ENCODE data around the gene BSN. TPM values are rescaled to one million over a fixed set of nuclear protein-coding genes. Genes with fewer than 3 reads are reported as not detected.
A peak's percentile ranks its signal among the peaks of the same experiment; 100 is the strongest.

BSN gene
- polyA plus RNA-seq, 1 experiment = 0.04 TPM

- ChIA-PET POLR2A (no interaction called here), CTCF (interaction anchor here (3.1 kb wide), 1 partner anchor 117 kb away, joined by 10 read pairs; no protein-coding TSS in a partner anchor)
These were observed 102.3 kb downstream of the BSN start for GRCh38 chr3:49656541-49657112.

DNA sequence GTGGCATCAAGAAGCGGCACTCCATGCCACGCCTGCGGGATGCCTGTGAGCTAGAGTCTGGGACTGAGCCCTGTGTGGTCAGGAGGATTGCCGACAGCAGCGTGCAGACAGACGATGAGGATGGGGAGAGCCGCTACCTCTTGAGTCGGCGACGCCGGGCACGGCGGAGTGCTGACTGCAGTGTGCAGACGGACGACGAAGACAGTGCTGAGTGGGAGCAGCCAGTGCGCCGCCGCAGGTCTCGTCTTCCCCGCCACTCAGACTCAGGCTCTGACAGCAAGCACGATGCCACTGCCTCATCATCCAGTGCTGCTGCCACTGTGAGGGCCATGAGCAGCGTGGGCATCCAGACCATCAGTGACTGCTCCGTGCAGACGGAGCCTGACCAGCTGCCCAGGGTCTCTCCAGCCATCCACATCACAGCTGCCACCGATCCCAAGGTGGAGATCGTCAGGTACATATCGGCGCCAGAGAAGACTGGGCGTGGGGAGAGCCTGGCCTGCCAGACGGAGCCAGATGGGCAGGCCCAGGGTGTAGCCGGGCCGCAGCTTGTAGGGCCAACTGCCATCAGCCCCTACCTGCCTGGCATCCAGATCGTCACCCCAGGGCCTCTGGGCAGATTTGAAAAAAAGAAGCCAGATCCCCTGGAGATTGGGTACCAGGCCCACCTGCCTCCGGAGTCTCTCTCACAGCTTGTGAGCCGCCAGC, 103.1 kb downstream of the BSN start:
- no peak for DNase-seq (ENCODE audit: low read depth)
- Histone ChIP-seq H3K4me3 (ENCODE audit: low read depth, low read length) (no peak overlapping the region), H3K36me3 (ENCODE audit: control insufficient read depth, insufficient read depth, low read length) (no peaks in the 10 kb centered on the region), H3K27me3 (ENCODE audit: control insufficient read depth, insufficient read depth, low read length) (peaks cover 4% of the 10 kb centered on the region; the same call in 1 of the 2 replicates)
- TF ChIP-seq CTCF (IDR thresholded peaks at IDR 0.05; ENCODE audit: insufficient read depth, low read depth, low read length) = no peak
- POLR2A ChIA-PET = no interaction called here
- CTCF ChIA-PET = interaction anchor here (1.5 to 3.1 kb wide), 2 partner anchors 14 to 118 kb away, joined by 5 to 10 read pairs; no protein-coding TSS in a partner anchor

More at GRCh38 chr3:49656541-49657112, 102.3 kb downstream of the BSN start:
- H3K4me3 ChIP-seq (ENCODE audit: low read depth, low read length) = no peak overlapping the region
- no peaks in the 10 kb centered on the region for H3K36me3 ChIP-seq (ENCODE audit: control insufficient read depth, insufficient read depth, low read length)
- TF ChIP-seq CTCF (IDR thresholded peaks at IDR 0.05; ENCODE audit: insufficient read depth, low read depth, low read length) = 0 out of 2 replicates have a peak, but pooled peaks have one; percentile 23
- peaks cover 4% of the 10 kb centered on the region; the same call in 1 of the 2 replicates for H3K27me3 ChIP-seq (ENCODE audit: control insufficient read depth, insufficient read depth, low read length)
- no peak for DNase-seq (ENCODE audit: low read depth)

GRCh38 chr3:49658711-49659110, 104.4 kb downstream of the BSN start:
- TF ChIP-seq CTCF (IDR thresholded peaks at IDR 0.05; ENCODE audit: insufficient read depth, low read depth, low read length) = no peak
- Histone ChIP-seq H3K36me3 (ENCODE audit: control insufficient read depth, insufficient read depth, low read length) (no peaks in the 10 kb centered on the region), H3K4me3 (ENCODE audit: low read depth, low read length) (no peak overlapping the region), H3K27me3 (ENCODE audit: control insufficient read depth, insufficient read depth, low read length) (peaks cover 4% of the 10 kb centered on the region; the same call in 1 of the 2 replicates)
- no peak for DNase-seq (ENCODE audit: low read depth)
- CTCF ChIA-PET = interaction anchor here (1.5 to 3.1 kb wide), 2 partner anchors 13 to 119 kb away, joined by 5 to 10 read pairs; no protein-coding TSS in a partner anchor
- POLR2A ChIA-PET = no interaction called here

DNA sequence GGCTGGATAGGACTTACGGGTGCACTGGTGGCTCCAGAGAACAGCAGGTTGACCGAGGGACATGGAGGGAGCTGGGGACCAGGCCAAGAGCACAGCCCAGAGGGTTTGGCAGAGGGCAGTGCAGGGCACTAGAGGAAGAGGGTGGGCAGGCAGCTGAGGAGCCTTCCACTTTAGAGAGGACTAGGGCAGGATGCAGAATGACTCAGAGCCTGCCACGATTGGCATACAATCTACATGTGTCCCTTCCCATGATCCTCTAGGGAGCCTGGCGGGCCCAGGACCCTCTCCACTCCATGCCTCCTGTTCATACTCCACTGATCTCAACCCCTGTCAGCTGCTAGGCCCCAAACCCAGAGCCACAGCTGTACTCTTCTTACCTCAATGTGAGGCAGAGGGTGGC, 105.5 kb downstream of the BSN start:
- TF ChIP-seq CTCF (IDR thresholded peaks at IDR 0.05; ENCODE audit: insufficient read depth, low read depth, low read length) = no peak
- no peak overlapping the region for H3K4me3 ChIP-seq (ENCODE audit: low read depth, low read length)
- no peak for DNase-seq (ENCODE audit: low read depth)
- peaks cover 6% of the 10 kb centered on the region; the same call in 1 of the 2 replicates for H3K27me3 ChIP-seq (ENCODE audit: control insufficient read depth, insufficient read depth, low read length)
- POLR2A ChIA-PET = no interaction called here
- CTCF ChIA-PET = interaction anchor here (0.7 to 1.3 kb wide), 4 partner anchors 12 to 120 kb away, joined by 3 to 8 read pairs (median 4); no protein-coding TSS in a partner anchor
- H3K36me3 ChIP-seq (ENCODE audit: control insufficient read depth, insufficient read depth, low read length) = no peaks in the 10 kb centered on the region

- ChIA-PET CTCF (no interaction called here), POLR2A (no interaction called here)
- TF ChIP-seq CTCF (IDR thresholded peaks at IDR 0.05; ENCODE audit: insufficient read depth, low read depth, low read length) = no peak
- no peak for DNase-seq (ENCODE audit: low read depth)
- H3K36me3 ChIP-seq (ENCODE audit: control insufficient read depth, insufficient read depth, low read length) = no peaks in the 10 kb centered on the region
- peaks cover 6% of the 10 kb centered on the region; the same call in 1 of the 2 replicates for H3K27me3 ChIP-seq (ENCODE audit: control insufficient read depth, insufficient read depth, low read length)
- no peak overlapping the region for H3K4me3 ChIP-seq (ENCODE audit: low read depth, low read length)
These were observed 107.0 kb downstream of the BSN start for GRCh38 chr3:49661281-49661680.

All from BJ (cell line).